HEK293 (cell line): ENCODE measurements around the gene IP6K3.

Experiments
- CTCF ChIA-PET: fragments of 350-600 bp; formaldehyde crosslinking; extraction: SDS; loops from one replicate; lab custom pipeline; 2021; ENCODE audit warnings: antibody characterized with exemption; lab: Yijun Ruan, JAX
- POLR2A ChIA-PET: fragments of 300-600 bp; formaldehyde crosslinking; extraction: SDS; loops from one replicate; lab custom pipeline; 2020; ENCODE audit warnings: antibody characterized with exemption, inconsistent platforms; lab: Yijun Ruan, JAX
- H3K27ac ChIP-seq: fragments of 200-500 bp; sonication (Bioruptor generic); 2 replicates; pipeline ENCODE4 v1.5.1; 2014; ENCODE audit warnings: low read depth, low read length, control low read depth, inconsistent platforms; ENCODE audit errors: extremely low read depth
- H3K36me3 ChIP-seq, 2 experiments: fragments of 200-500 bp in 1 of 2; sonication (Bioruptor generic) in 1 of 2; 1 replicate in 1 of 2; 2 replicates in 1 of 2; pipeline ENCODE4 v1.5.1; 2014 to 2017; ENCODE audit warnings: inconsistent platforms in 2 of 2, low read length in 2 of 2; ENCODE audit not compliant: control insufficient read depth in 2 of 2, insufficient read depth in 1 of 2
- H3K4me1 ChIP-seq: fragments of 200-500 bp; sonication (Bioruptor generic); 2 replicates; pipeline ENCODE4 v1.5.1; 2014; ENCODE audit warnings: mild to moderate bottlenecking, low read length, inconsistent platforms; ENCODE audit not compliant: control insufficient read depth, insufficient read depth
- H3K4me3 ChIP-seq: 2 replicates; pipeline ENCODE4 v1.5.1; 2011; ENCODE audit warnings: low read depth, mild to moderate bottlenecking, control low read depth, low read length, moderate library complexity
- H3K9me3 ChIP-seq: fragments of 200-500 bp; sonication (Bioruptor generic); 2 replicates; pipeline ENCODE4 v1.5.1; 2014; ENCODE audit warnings: low read depth, low read length, inconsistent platforms; ENCODE audit not compliant: control insufficient read depth, insufficient read depth
- BCL11A ChIP-seq: fragments of 450-650 bp; formaldehyde crosslinking; IDR thresholded peaks from 2 replicates; pipeline ENCODE4 v1.5.1; 2016; ENCODE audit warnings: low read depth, missing biosample characterization, missing genetic modification characterization
- GFI1B ChIP-seq: fragments of 450-650 bp; formaldehyde crosslinking; IDR thresholded peaks from 2 replicates; pipeline ENCODE4 v1.5.1; 2016; ENCODE audit warnings: missing biosample characterization, missing genetic modification characterization
- GLIS1 ChIP-seq: fragments of 450-650 bp; formaldehyde crosslinking; IDR thresholded peaks from 2 replicates; pipeline ENCODE4 v1.5.1; 2016; ENCODE audit warnings: missing biosample characterization, missing genetic modification characterization
- KLF10 ChIP-seq: fragments of 450-650 bp; IDR thresholded peaks from 2 replicates; pipeline ENCODE4 v1.5.1; 2018; ENCODE audit warnings: missing biosample characterization, mild to moderate bottlenecking, missing genetic modification characterization
- PRDM10 ChIP-seq: fragments of 450-650 bp; formaldehyde crosslinking; IDR thresholded peaks from 2 replicates; pipeline ENCODE4 v1.5.1; 2016; ENCODE audit warnings: missing biosample characterization, missing genetic modification characterization
- TCF7L2 ChIP-seq: IDR thresholded peaks from 2 replicates; pipeline ENCODE4 v1.6.1; 2011; ENCODE audit warnings: low read depth, mild to moderate bottlenecking, inconsistent platforms, low read length, moderate library complexity, borderline replicate concordance
- TRIM28 ChIP-seq: IDR thresholded peaks from 2 replicates; pipeline ENCODE4 v1.6.1; 2011; ENCODE audit warnings: low read length, control low read depth, borderline replicate concordance
- WT1 ChIP-seq: fragments of 450-650 bp; formaldehyde crosslinking; IDR thresholded peaks from 2 replicates; pipeline ENCODE4 v1.5.1; 2016; ENCODE audit warnings: missing biosample characterization, missing genetic modification characterization
- ZIC2 ChIP-seq: fragments of 450-650 bp; formaldehyde crosslinking; IDR thresholded peaks from 2 replicates; pipeline ENCODE4 v1.5.1; 2016; ENCODE audit warnings: missing biosample characterization, missing genetic modification characterization
- ZNF121 ChIP-seq: fragments of 450-650 bp; formaldehyde crosslinking; IDR thresholded peaks from 2 replicates; pipeline ENCODE4 v1.5.1; 2016; ENCODE audit warnings: missing biosample characterization, missing genetic modification characterization
- ZNF221 ChIP-seq: fragments of 450-650 bp; formaldehyde crosslinking; IDR thresholded peaks from 2 replicates; pipeline ENCODE4 v1.5.1; 2017; ENCODE audit warnings: missing biosample characterization, missing genetic modification characterization, borderline replicate concordance
- ZNF394 ChIP-seq: fragments of 450-650 bp; formaldehyde crosslinking; IDR thresholded peaks from 2 replicates; pipeline ENCODE4 v1.5.1; 2016; ENCODE audit warnings: missing biosample characterization, missing genetic modification characterization, mild to moderate bottlenecking, moderate library complexity, borderline replicate concordance
- TF ChIP-seq, protein P1 (sequence below): fragments of 450-650 bp; formaldehyde crosslinking; IDR thresholded peaks from 2 replicates; pipeline ENCODE4 v1.5.1; 2016; ENCODE audit warnings: missing biosample characterization, missing genetic modification characterization
- TF ChIP-seq, protein P2 (sequence below): fragments of 450-650 bp; formaldehyde crosslinking; IDR thresholded peaks from 2 replicates; pipeline ENCODE4 v1.5.1; 2016; ENCODE audit warnings: missing biosample characterization, missing genetic modification characterization

Gene IP6K3

DNA sequence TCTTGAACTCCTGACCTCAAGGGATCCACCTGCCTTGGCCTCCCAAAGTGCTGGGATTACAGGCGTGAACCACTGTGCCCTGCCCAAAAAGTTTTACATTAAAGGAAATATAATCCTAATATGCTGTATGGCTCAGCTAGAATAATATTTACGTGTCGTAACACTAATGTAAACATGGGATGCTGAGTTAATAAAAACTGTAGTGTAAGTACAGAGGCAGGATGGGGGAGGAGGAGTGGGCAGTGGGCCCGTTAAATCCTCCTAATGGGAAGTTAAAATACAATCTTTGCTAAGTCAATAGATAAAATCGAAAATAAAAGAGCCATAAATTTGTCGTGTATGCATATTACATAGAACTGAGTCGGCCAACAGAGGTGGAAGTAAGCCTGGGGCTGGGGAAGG is 12.1 kb upstream of the IP6K3 start (continued):
- TF ChIP-seq BCL11A (tag by site-specific recombination) (peak; percentile 55; the same call in 1 of the 2 replicates), KLF10 (tag by site-specific recombination) (0 out of 2 replicates have a peak, but pooled peaks have one; percentile 46), ZNF394 (tag by site-specific recombination) (no peak), ZNF121 (tag by site-specific recombination) (peak; percentile 80), GFI1B (tag by site-specific recombination) (peak; percentile 93), ZNF221 (tag by site-specific recombination) (no peak), TRIM28 (peak; percentile 76; the same call in 1 of the 2 replicates), PRDM10 (tag by site-specific recombination) (peak; percentile 49; the same call in 1 of the 2 replicates), TCF7L2 (peak; percentile 50; the same call in 1 of the 2 replicates)

- peak; percentile 45; the same call in 1 of the 2 replicates for TF ChIP-seq GLIS1 (tag by site-specific recombination)
- TF ChIP-seq, protein P1, sequence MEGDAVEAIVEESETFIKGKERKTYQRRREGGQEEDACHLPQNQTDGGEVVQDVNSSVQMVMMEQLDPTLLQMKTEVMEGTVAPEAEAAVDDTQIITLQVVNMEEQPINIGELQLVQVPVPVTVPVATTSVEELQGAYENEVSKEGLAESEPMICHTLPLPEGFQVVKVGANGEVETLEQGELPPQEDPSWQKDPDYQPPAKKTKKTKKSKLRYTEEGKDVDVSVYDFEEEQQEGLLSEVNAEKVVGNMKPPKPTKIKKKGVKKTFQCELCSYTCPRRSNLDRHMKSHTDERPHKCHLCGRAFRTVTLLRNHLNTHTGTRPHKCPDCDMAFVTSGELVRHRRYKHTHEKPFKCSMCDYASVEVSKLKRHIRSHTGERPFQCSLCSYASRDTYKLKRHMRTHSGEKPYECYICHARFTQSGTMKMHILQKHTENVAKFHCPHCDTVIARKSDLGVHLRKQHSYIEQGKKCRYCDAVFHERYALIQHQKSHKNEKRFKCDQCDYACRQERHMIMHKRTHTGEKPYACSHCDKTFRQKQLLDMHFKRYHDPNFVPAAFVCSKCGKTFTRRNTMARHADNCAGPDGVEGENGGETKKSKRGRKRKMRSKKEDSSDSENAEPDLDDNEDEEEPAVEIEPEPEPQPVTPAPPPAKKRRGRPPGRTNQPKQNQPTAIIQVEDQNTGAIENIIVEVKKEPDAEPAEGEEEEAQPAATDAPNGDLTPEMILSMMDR (tag by site-specific recombination): no peak
- TF ChIP-seq, all 188 proteins: peak for 1
- peaks cover 27% of the 10 kb centered on the region for H3K4me1 ChIP-seq
- no peaks in the 10 kb centered on the region for H3K9me3 ChIP-seq
- no peaks in the 10 kb centered on the region for H3K36me3 ChIP-seq
- ChIA-PET CTCF (interaction anchor here (0.7 to 12.1 kb wide), 7 partner anchors 12 to 423 kb away, joined by 3 to 193 read pairs (median 4); partner anchors contain the start of genes IP6K3 and UQCC2), POLR2A (interaction anchor here (1.4 kb wide), 1 partner anchor 10 kb away, joined by 3 read pairs; no protein-coding TSS in a partner anchor)
- H3K4me3 ChIP-seq: no peak overlapping the region
- no peak overlapping the region for H3K27ac ChIP-seq
Observed at GRCh38 chr6:33757906-33758305, 11.2 kb upstream of the IP6K3 start.

- TF ChIP-seq, protein P2, sequence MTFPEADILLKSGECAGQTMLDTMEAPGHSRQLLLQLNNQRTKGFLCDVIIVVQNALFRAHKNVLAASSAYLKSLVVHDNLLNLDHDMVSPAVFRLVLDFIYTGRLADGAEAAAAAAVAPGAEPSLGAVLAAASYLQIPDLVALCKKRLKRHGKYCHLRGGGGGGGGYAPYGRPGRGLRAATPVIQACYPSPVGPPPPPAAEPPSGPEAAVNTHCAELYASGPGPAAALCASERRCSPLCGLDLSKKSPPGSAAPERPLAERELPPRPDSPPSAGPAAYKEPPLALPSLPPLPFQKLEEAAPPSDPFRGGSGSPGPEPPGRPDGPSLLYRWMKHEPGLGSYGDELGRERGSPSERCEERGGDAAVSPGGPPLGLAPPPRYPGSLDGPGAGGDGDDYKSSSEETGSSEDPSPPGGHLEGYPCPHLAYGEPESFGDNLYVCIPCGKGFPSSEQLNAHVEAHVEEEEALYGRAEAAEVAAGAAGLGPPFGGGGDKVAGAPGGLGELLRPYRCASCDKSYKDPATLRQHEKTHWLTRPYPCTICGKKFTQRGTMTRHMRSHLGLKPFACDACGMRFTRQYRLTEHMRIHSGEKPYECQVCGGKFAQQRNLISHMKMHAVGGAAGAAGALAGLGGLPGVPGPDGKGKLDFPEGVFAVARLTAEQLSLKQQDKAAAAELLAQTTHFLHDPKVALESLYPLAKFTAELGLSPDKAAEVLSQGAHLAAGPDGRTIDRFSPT: no peak
- TF ChIP-seq WT1 (0 out of 2 replicates have a peak, but pooled peaks have one; percentile 11), ZIC2 (tag by site-specific recombination) (0 out of 2 replicates have a peak, but pooled peaks have one; percentile 30)
- ChIA-PET CTCF (interaction anchor here (0.7 to 12.1 kb wide), 6 partner anchors 12 to 398 kb away, joined by 3 to 193 read pairs (median 6); partner anchors contain the start of genes IP6K3 and UQCC2), POLR2A (interaction anchor here (1.4 kb wide), 1 partner anchor 11 kb away, joined by 3 read pairs; no protein-coding TSS in a partner anchor)
- no peaks in the 10 kb centered on the region for H3K36me3 ChIP-seq
- peaks cover 31% of the 10 kb centered on the region for H3K4me1 ChIP-seq
- H3K27ac ChIP-seq: no peak overlapping the region
- no peaks in the 10 kb centered on the region for H3K9me3 ChIP-seq
- H3K4me3 ChIP-seq: no peak overlapping the region
Observed at GRCh38 chr6:33757113-33757512, 10.4 kb upstream of the IP6K3 start.
